ENCODE measurements around the gene SLC16A1. TPM values are rescaled to one million over a fixed set of nuclear protein-coding genes. Genes with fewer than 3 reads are reported as not detected.

SLC16A1 gene
- total and polyA plus RNA-seq, 10 of the 15 experiments (the other 5 are each of a cell fraction or from before 2014, with no cell fraction given): 39.0 to 106 (median 65.8) TPM

DNA sequence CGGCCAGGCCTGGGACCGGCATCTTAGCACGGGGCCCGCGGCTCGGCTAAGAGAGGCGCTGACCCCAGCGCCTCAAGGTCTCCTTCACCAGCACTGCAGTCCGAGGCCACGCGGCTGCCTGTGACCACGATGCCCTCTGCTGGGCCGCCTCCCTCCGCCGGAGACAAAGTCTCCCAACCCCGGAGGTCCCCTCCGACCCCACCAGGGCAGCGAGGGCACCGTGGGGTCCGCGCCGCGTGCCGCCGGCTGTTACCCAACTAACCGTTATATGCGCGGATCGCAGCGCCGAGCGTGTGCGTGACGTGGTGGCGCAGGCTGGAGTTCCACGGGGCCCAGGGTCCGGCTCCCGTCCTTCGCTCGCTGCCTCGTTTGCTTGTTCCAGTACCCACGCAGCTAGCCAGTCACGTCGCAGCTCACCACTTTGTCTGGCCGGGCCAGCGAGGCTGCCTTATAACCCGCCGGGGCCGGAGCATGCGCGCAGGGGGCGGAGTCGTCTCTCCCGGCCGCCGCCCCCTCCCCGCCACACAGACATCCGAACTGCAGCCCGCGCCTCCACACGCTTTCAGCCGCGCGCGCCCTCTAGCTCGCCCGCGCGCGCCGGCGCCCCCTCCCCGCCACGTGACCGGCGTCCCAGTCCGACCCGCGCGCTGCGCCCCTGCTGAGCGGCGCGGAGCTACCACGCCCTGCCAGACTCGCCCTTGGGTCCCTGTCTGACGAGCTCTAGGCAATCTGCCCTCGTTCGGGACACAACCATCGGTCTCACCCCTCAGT lies at the start of gene SLC16A1 (continued):
- TF ChIP-seq, protein P1, sequence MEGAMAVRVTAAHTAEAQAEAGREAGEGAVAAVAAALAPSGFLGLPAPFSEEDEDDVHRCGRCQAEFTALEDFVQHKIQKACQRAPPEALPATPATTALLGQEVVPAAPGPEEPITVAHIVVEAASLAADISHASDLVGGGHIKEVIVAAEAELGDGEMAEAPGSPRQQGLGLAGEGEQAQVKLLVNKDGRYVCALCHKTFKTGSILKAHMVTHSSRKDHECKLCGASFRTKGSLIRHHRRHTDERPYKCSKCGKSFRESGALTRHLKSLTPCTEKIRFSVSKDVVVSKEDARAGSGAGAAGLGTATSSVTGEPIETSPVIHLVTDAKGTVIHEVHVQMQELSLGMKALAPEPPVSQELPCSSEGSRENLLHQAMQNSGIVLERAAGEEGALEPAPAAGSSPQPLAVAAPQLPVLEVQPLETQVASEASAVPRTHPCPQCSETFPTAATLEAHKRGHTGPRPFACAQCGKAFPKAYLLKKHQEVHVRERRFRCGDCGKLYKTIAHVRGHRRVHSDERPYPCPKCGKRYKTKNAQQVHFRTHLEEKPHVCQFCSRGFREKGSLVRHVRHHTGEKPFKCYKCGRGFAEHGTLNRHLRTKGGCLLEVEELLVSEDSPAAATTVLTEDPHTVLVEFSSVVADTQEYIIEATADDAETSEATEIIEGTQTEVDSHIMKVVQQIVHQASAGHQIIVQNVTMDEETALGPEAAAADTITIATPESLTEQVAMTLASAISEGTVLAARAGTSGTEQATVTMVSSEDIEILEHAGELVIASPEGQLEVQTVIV (IDR thresholded peaks at IDR 0.05; ENCODE audit: borderline replicate concordance, partially characterized antibody): no peak
- TF ChIP-seq CREB1 (IDR thresholded peaks at IDR 0.05; ENCODE audit: low read depth) (peak; percentile 38; the same call in 1 of the 2 replicates), NR2C1 (IDR thresholded peaks at IDR 0.05) (no peak), HDGF (IDR thresholded peaks at IDR 0.05) (no peak; the same call in 1 of the 2 replicates), SMAD5 (IDR thresholded peaks at IDR 0.05; ENCODE audit: low read depth) (peak; percentile 95), RCOR1 (conservative IDR thresholded peaks at IDR 0.05; ENCODE audit: low read depth, low read length) (no peak; the same call in none of the 2 replicates), MEF2A (IDR thresholded peaks at IDR 0.05; ENCODE audit: insufficient read depth, low read depth, low read length) (0 out of 2 replicates have a peak, but pooled peaks have one; percentile 13), BRCA1 (IDR thresholded peaks at IDR 0.05; ENCODE audit: low read depth, low read length) (no peak), CHD1 (IDR thresholded peaks at IDR 0.05; ENCODE audit: low read depth, low read length) (no peak), CHD2 (IDR thresholded peaks at IDR 0.05; ENCODE audit: borderline replicate concordance, low read depth, low read length) (peak; percentile 33; the same call in 1 of the 2 replicates), RAD51 (IDR thresholded peaks at IDR 0.05) (peak; percentile 45; the same call in 1 of the 2 replicates), TBL1XR1 (IDR thresholded peaks at IDR 0.05; ENCODE audit: low read depth, low read length) (0 out of 2 replicates have a peak, but pooled peaks have one; percentile 25), FOS (IDR thresholded peaks at IDR 0.05; ENCODE audit: borderline replicate concordance, extremely low read depth, insufficient read length) (no peak), ZBTB11 (CRISPR knock-in tag; IDR thresholded peaks at IDR 0.05) (no peak), BACH1 (IDR thresholded peaks at IDR 0.05; ENCODE audit: borderline replicate concordance) (peak; percentile 92), IKZF1 (conservative IDR thresholded peaks at IDR 0.05) (peak; percentile 73), SPI1 (IDR thresholded peaks at IDR 0.05; ENCODE audit: borderline replicate concordance, insufficient read depth, low read depth, low read length) (no peak)
- TF ChIP-seq, protein P2, sequence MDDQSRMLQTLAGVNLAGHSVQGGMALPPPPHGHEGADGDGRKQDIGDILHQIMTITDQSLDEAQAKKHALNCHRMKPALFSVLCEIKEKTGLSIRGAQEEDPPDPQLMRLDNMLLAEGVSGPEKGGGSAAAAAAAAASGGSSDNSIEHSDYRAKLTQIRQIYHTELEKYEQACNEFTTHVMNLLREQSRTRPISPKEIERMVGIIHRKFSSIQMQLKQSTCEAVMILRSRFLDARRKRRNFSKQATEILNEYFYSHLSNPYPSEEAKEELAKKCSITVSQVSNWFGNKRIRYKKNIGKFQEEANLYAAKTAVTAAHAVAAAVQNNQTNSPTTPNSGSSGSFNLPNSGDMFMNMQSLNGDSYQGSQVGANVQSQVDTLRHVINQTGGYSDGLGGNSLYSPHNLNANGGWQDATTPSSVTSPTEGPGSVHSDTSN (IDR thresholded peaks at IDR 0.05; ENCODE audit: insufficient replicate concordance, low read depth, low read length): no peak
- TF ChIP-seq, protein P3, sequence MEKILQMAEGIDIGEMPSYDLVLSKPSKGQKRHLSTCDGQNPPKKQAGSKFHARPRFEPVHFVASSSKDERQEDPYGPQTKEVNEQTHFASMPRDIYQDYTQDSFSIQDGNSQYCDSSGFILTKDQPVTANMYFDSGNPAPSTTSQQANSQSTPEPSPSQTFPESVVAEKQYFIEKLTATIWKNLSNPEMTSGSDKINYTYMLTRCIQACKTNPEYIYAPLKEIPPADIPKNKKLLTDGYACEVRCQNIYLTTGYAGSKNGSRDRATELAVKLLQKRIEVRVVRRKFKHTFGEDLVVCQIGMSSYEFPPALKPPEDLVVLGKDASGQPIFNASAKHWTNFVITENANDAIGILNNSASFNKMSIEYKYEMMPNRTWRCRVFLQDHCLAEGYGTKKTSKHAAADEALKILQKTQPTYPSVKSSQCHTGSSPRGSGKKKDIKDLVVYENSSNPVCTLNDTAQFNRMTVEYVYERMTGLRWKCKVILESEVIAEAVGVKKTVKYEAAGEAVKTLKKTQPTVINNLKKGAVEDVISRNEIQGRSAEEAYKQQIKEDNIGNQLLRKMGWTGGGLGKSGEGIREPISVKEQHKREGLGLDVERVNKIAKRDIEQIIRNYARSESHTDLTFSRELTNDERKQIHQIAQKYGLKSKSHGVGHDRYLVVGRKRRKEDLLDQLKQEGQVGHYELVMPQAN (conservative IDR thresholded peaks at IDR 0.05): peak; percentile 76
- TF ChIP-seq, protein P4, sequence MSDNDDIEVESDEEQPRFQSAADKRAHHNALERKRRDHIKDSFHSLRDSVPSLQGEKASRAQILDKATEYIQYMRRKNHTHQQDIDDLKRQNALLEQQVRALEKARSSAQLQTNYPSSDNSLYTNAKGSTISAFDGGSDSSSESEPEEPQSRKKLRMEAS (IDR thresholded peaks at IDR 0.05; ENCODE audit: low read depth, low read length): peak; percentile 95
